GM12878 (cell line): Measurements from ENCODE around the gene MBD6. TPM values are rescaled to one million over a fixed set of nuclear protein-coding genes. Genes with fewer than 3 reads are reported as not detected.

Experiments used
- ATF2 ChIP-seq: IDR thresholded peaks from 2 replicates; pipeline ENCODE4 v1.6.1; 2012; ENCODE audit warnings: low read length, inconsistent platforms
- ATF7 ChIP-seq: fragments of 450-650 bp; IDR thresholded peaks from 2 replicates; pipeline ENCODE4 v1.6.1; 2016; ENCODE audit warnings: low read depth, mild to moderate bottlenecking
- CEBPZ ChIP-seq: fragments of 150-350 bp; IDR thresholded peaks from 2 replicates; pipeline ENCODE4 v1.6.1; 2016; ENCODE audit warnings: low read depth, low read length
- CHD2 ChIP-seq: IDR thresholded peaks from 2 replicates; pipeline ENCODE4 v1.6.1; 2011; ENCODE audit warnings: low read depth, low read length, improper control_type of control experiment, borderline replicate concordance
- CREM ChIP-seq: IDR thresholded peaks from 2 replicates; pipeline ENCODE4 v1.6.1; 2014; ENCODE audit warnings: antibody characterized with exemption, low read depth
- DPF2 ChIP-seq: fragments of 450-650 bp; IDR thresholded peaks from 2 replicates; pipeline ENCODE4 v1.6.1; 2017; ENCODE audit warnings: mild to moderate bottlenecking
- FOXM1 ChIP-seq: IDR thresholded peaks from 2 replicates; pipeline ENCODE4 v1.6.1; 2012; ENCODE audit warnings: low read depth, mild to moderate bottlenecking, inconsistent platforms, low read length, moderate library complexity
- IRF4 ChIP-seq: IDR thresholded peaks from 2 replicates; pipeline ENCODE4 v1.6.1; 2011; ENCODE audit warnings: low read depth, low read length
- MEF2B ChIP-seq: fragments of 450-650 bp; IDR thresholded peaks from 2 replicates; pipeline ENCODE4 v1.6.1; 2018; ENCODE audit warnings: mild to moderate bottlenecking, moderate library complexity; ENCODE audit not compliant: partially characterized antibody, poor library complexity, severe bottlenecking
- MYB ChIP-seq: fragments of 150-350 bp; IDR thresholded peaks from 2 replicates; pipeline ENCODE4 v1.6.1; 2014; ENCODE audit warnings: mild to moderate bottlenecking, low read depth, low read length, borderline replicate concordance
- NBN ChIP-seq: fragments of 450-650 bp; IDR thresholded peaks from 2 replicates; pipeline ENCODE4 v1.6.1; 2016
- NFIC ChIP-seq: IDR thresholded peaks from 2 replicates; pipeline ENCODE4 v1.6.1; 2012; ENCODE audit warnings: low read depth, mild to moderate bottlenecking, inconsistent platforms, low read length, moderate library complexity
- PAX5 ChIP-seq: IDR thresholded peaks from 2 replicates; pipeline ENCODE4 v1.6.1; 2011; ENCODE audit warnings: low read depth, low read length, borderline replicate concordance
- POU2F2 ChIP-seq: IDR thresholded peaks from 3 replicates; pipeline ENCODE4 v1.6.1; 2011; ENCODE audit warnings: low read depth, mild to moderate bottlenecking, low read length, borderline replicate concordance
- RAD21 ChIP-seq: IDR thresholded peaks from 2 replicates; pipeline ENCODE4 v1.6.1; 2011; ENCODE audit warnings: mild to moderate bottlenecking, low read depth, low read length, moderate library complexity; ENCODE audit not compliant: insufficient read depth
- RELA ChIP-seq: fragments of 450-650 bp; IDR thresholded peaks from 2 replicates; pipeline ENCODE4 v1.8.0; 2014; ENCODE audit warnings: borderline replicate concordance; ENCODE audit not compliant: partially characterized antibody
- RUNX3 ChIP-seq: IDR thresholded peaks from 2 replicates; pipeline ENCODE4 v1.6.1; 2012; ENCODE audit warnings: low read length, inconsistent platforms
- SMAD5 ChIP-seq: IDR thresholded peaks from 2 replicates; pipeline ENCODE4 v1.6.1; 2016; ENCODE audit warnings: antibody characterized with exemption, low read depth
- SPI1 ChIP-seq: IDR thresholded peaks from 2 replicates; pipeline ENCODE4 v1.6.1; 2011; ENCODE audit warnings: low read depth, mild to moderate bottlenecking, low read length, moderate library complexity, borderline replicate concordance; ENCODE audit not compliant: insufficient read depth
- SUPT20H ChIP-seq: IDR thresholded peaks from 2 replicates; pipeline ENCODE4 v1.6.1; 2011; ENCODE audit warnings: low read depth, mild to moderate bottlenecking, low read length, moderate library complexity, borderline replicate concordance; ENCODE audit not compliant: control insufficient read depth
- ZNF217 ChIP-seq: fragments of 450-650 bp; IDR thresholded peaks from 2 replicates; pipeline ENCODE4 v1.6.1; 2017; ENCODE audit warnings: antibody characterized with exemption, mild to moderate bottlenecking
- ZNF24 ChIP-seq: fragments of 450-650 bp; IDR thresholded peaks from 2 replicates; pipeline ENCODE4 v1.6.1; 2017; ENCODE audit warnings: antibody characterized with exemption, mild to moderate bottlenecking
- polyA plus RNA-seq, 11 experiments: library from polyadenylated mRNA; depleted of rRNA in 4 of 11; unstranded in 6 of 11; stranded (reverse) in 5 of 11; fragments of >200 nt; fragmentation: Nextera tagmentation in 4 of 11; fragmentation: Illumina TruSeq in 1 of 11; extraction: Ambion mirVana in 4 of 11; extraction: Trizol in 1 of 11; gene quantifications; 1 replicate in 1 of 11; 2 replicates in 10 of 11; pipeline versions ENCODE4 v1.2.1 to v1.2.3, GENCODE V29; 2011 to 2016; ENCODE audit warnings: inconsistent platforms in 2 of 11, missing spikeins in 2 of 11, low read depth in 1 of 11
- total RNA-seq, 4 experiments: library from RNA; depleted of rRNA in 3 of 4; stranded (reverse); fragments of >200 nt in 3 of 4; fragmentation: Illumina TruSeq in 1 of 4; extraction: Trizol in 1 of 4; gene quantifications; 2 replicates each; pipeline versions ENCODE4 v1.2.1 to v1.2.3, GENCODE V29; 2013 to 2021
- TF ChIP-seq, protein P1 (sequence below): IDR thresholded peaks from 2 replicates; pipeline ENCODE4 v1.6.1; 2012; ENCODE audit warnings: low read depth, low read length, improper control_type of control experiment

Gene MBD6
- total and polyA plus RNA-seq, 10 of the 15 experiments (the other 5 are each of a cell fraction or from before 2014, with no cell fraction given), result 1.5 to 52.7 (median 6.8) TPM

DNA sequence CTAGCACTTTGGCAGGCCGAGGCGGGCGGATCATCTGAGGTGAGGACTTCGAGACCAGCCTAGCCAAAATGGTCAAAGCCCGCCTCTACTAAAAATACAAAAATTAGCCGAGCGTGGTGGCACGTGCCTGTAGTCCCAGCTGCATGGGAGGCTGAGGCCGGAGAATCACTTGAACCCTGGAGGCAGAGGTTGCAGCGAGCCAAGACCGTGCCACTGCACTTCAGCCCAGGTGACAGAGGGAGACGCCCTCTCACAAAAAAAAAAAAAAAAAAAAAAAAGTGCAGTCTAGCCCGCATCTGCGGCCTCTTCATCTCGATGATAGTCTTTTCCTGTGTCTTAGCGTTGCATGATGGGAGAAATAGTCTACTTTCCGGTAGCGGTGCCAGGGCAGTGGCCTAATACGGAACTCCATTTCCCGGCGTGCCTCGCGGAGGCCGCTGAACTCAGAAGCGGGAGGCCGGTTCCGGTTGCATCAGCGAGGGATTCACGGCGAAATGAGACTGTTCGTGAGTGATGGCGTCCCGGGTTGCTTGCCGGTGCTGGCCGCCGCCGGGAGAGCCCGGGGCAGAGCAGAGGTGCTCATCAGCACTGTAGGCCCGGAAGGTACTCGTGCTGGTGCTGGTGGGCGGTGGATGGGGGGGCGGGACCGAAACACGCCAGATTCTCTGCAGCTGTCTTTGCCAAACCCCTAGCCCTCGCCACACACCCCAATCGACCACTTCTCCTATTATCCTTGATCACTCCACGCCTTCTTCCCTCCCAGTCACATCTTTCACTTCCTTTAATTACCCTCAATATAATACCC, 34.8 kb upstream of the MBD6 start, which contains the start of gene MARS1 (continued):
- TF ChIP-seq RAD21 (0 out of 2 replicates have a peak, but pooled peaks have one; percentile 22), MYB (no peak), RUNX3 (peak; percentile 77), CHD2 (no peak; the same call in 1 of the 2 replicates), DPF2 (no peak), SUPT20H (no peak), POU2F2 (no peak), PAX5 (no peak), MEF2B (peak; percentile 18), ZNF24 (no peak), ATF7 (peak; percentile 82), NBN (peak; percentile 87), IRF4 (no peak), SPI1 (peak; percentile 36; the same call in 1 of the 2 replicates), RELA (no peak), SMAD5 (peak; percentile 83; the same call in 1 of the 2 replicates), CREM (peak; percentile 85), NFIC (no peak; the same call in 1 of the 2 replicates), ATF2 (peak; percentile 53; the same call in 1 of the 2 replicates), CEBPZ (no peak), ZNF217 (0 out of 2 replicates have a peak, but pooled peaks have one; percentile 18), FOXM1 (peak; percentile 22; the same call in 1 of the 2 replicates)
- TF ChIP-seq, protein P1, sequence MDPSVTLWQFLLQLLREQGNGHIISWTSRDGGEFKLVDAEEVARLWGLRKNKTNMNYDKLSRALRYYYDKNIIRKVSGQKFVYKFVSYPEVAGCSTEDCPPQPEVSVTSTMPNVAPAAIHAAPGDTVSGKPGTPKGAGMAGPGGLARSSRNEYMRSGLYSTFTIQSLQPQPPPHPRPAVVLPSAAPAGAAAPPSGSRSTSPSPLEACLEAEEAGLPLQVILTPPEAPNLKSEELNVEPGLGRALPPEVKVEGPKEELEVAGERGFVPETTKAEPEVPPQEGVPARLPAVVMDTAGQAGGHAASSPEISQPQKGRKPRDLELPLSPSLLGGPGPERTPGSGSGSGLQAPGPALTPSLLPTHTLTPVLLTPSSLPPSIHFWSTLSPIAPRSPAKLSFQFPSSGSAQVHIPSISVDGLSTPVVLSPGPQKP, result peak; percentile 81
